Left lung (tissue), 10 donors: ENCODE measurements around the gene RIPPLY3. TPM values are rescaled to one million over a fixed set of nuclear protein-coding genes. Genes with fewer than 3 reads are reported as not detected.
"Not testable (repeated sequence)": the region's sequence is repeated elsewhere in the genome, so short reads cannot be mapped to it uniquely, and the experiment has no call there.

Experiments used
- ATAC-seq: fragments of 200-7000 bp; cut with Tn5 transposase; one replicate; pipeline ENCODE4 v1.9.1; 2020; ENCODE audit warnings: moderate library complexity
- DNase-seq, 4 donors: peaks; one replicate each; pipeline ENCODE4 v3.0.0-alpha.2; 2013 to 2020
- H3K27ac ChIP-seq, 2 donors: fragments of 200-600 bp; sonication (generic) in 1 of 2; one replicate each; pipeline versions ENCODE4 v1.5.0 to v1.8.0; 2020 to 2021
- H3K27me3 ChIP-seq, 2 donors: fragments of 200-600 bp; sonication (generic) in 1 of 2; one replicate each; pipeline versions ENCODE4 v1.5.0 to v1.8.0; 2020 to 2021
- H3K36me3 ChIP-seq, 2 donors: fragments of 200-600 bp; sonication (generic) in 1 of 2; one replicate each; pipeline versions ENCODE4 v1.5.0 to v1.8.0; 2020 to 2021
- H3K4me1 ChIP-seq, 2 donors: fragments of 200-600 bp; one replicate each; pipeline ENCODE4 v1.8.0; 2021
- H3K4me3 ChIP-seq, 2 donors: fragments of 200-600 bp; sonication (generic) in 1 of 2; one replicate each; pipeline versions ENCODE4 v1.5.0 to v1.8.0; 2020 to 2021; ENCODE audit warnings: mild to moderate bottlenecking in 1 of 2
- H3K9me3 ChIP-seq, 2 donors: fragments of 200-600 bp; sonication (generic) in 1 of 2; one replicate each; pipeline versions ENCODE4 v1.5.0 to v1.8.0; 2020 to 2021
- CTCF ChIP-seq, 2 donors: fragments of 200-600 bp; sonication (generic) in 1 of 2; IDR thresholded peaks; one replicate each; pipeline versions ENCODE4 v1.5.0 to v1.8.0; 2021; ENCODE audit warnings: antibody characterized with exemption in 2 of 2
- intact Hi-C, 2 donors: fragments of 100-400 bp; cut with DNase I; formaldehyde crosslinking; loops; one replicate each; pipeline versions ENCODE4 v1.11.2 to v1.14.2; 2022
- polyA plus RNA-seq, 6 donors: library from polyadenylated mRNA; unstranded; fragments of 120-200 nt; gene quantifications; one replicate each; pipeline ENCODE4 v1.2.1, GENCODE V29; 2013; ENCODE audit not compliant: insufficient read length in 6 of 6
- total RNA-seq, 2 donors: library from RNA; stranded (reverse); fragmentation: NEBNext Ultra II Directional; extraction: Animal tissue kit (Norgen Biotek cat#: 25700); gene quantifications; one replicate each; pipeline ENCODE4 v1.2.1, GENCODE V29; 2021
- donor health status: DM: no; HTN: yes; CAD: no.
- donor health status: DM: no; HTN: no; CAD: no.

RIPPLY3 gene
- total and polyA plus RNA-seq, 8 donors: 0.13 to 2.3 (median 1.9) TPM

- Histone ChIP-seq H3K4me1 (no peaks in the 10 kb centered on the region), H3K27ac (no peak overlapping the region), H3K9me3 (no peaks in the 10 kb centered on the region), H3K4me3 (no peak overlapping the region), H3K27me3 (peaks cover 0 to 8% of the 10 kb centered on the region in 2 donors), H3K36me3 (no peaks in the 10 kb centered on the region)
- no peak for ATAC-seq
- no peak for DNase-seq
- no peak for TF ChIP-seq CTCF (IDR thresholded peaks at IDR 0.05)
- intact Hi-C loops: no loop called here
These were observed 7.2 kb upstream of the RIPPLY3 start for GRCh38 chr21:36999131-36999898.

- no peaks in the 10 kb centered on the region for H3K4me1 ChIP-seq
- no peaks in the 10 kb centered on the region for H3K36me3 ChIP-seq
- intact Hi-C loops: no loop called here
- no peaks in the 10 kb centered on the region for H3K9me3 ChIP-seq
- no peak for DNase-seq
- no peak overlapping the region for H3K27ac ChIP-seq
- H3K4me3 ChIP-seq: no peak overlapping the region
- ATAC-seq: no peak
- no peak for TF ChIP-seq CTCF (IDR thresholded peaks at IDR 0.05)
- peaks cover 0 to 8% of the 10 kb centered on the region in 2 donors for H3K27me3 ChIP-seq
These were observed 6.1 kb upstream of the RIPPLY3 start for GRCh38 chr21:37000381-37000780.

GRCh38 chr21:37001441-37001840, 5.1 kb upstream of the RIPPLY3 start:
- Histone ChIP-seq H3K4me3 (no peak overlapping the region), H3K36me3 (no peaks in the 10 kb centered on the region), H3K27ac (peak overlapping the region in 1 of 2 donors; percentile 30), H3K9me3 (no peaks in the 10 kb centered on the region), H3K4me1 (peaks cover 3 to 5% of the 10 kb centered on the region in 2 donors), H3K27me3 (peaks cover 9 to 19% of the 10 kb centered on the region in 2 donors)
- TF ChIP-seq CTCF (IDR thresholded peaks at IDR 0.05): no peak
- ATAC-seq: no peak
- intact Hi-C loops: no loop called here
- no peak for DNase-seq

- peaks cover 6 to 15% of the 10 kb centered on the region in 2 donors for H3K4me1 ChIP-seq
- H3K27ac ChIP-seq, intact Hi-C loops, ATAC-seq, H3K9me3 ChIP-seq, DNase-seq, H3K36me3 ChIP-seq, H3K4me3 ChIP-seq: not testable (repeated sequence)
- H3K27me3 ChIP-seq: peaks cover 22 to 33% of the 10 kb centered on the region in 2 donors
These were observed 3.7 kb upstream of the RIPPLY3 start for GRCh38 chr21:37002851-37003250.

- H3K27ac ChIP-seq, H3K9me3 ChIP-seq, H3K36me3 ChIP-seq, intact Hi-C loops, DNase-seq, ATAC-seq, H3K4me3 ChIP-seq: not testable (repeated sequence)
- peaks cover 25 to 44% of the 10 kb centered on the region in 2 donors for H3K27me3 ChIP-seq
- peaks cover 6 to 15% of the 10 kb centered on the region in 2 donors for H3K4me1 ChIP-seq
These were observed 2.6 kb upstream of the RIPPLY3 start for GRCh38 chr21:37003917-37004316.

GRCh38 chr21:37005548-37006485, 685 bp upstream of the RIPPLY3 start:
- DNase-seq: no peak
- H3K4me1 ChIP-seq: peaks cover 9 to 19% of the 10 kb centered on the region in 2 donors
- no peaks in the 10 kb centered on the region for H3K36me3 ChIP-seq
- ATAC-seq: no peak
- H3K27me3 ChIP-seq: peaks cover 25 to 63% of the 10 kb centered on the region in 2 donors
- H3K4me3 ChIP-seq: peak overlapping the region; percentile 35 to 41
- intact Hi-C loops: no loop called here
- no peak for TF ChIP-seq CTCF (IDR thresholded peaks at IDR 0.05)
- H3K27ac ChIP-seq: no peak overlapping the region
- no peaks in the 10 kb centered on the region for H3K9me3 ChIP-seq
